Fibroblast of lung (primary cell): ENCODE measurements around the gene CATSPERZ. TPM values are rescaled to one million over a fixed set of nuclear protein-coding genes. Genes with fewer than 3 reads are reported as not detected.
A peak's percentile ranks its signal among the peaks of the same experiment; 100 is the strongest.

Source experiments
- DNase-seq, 2 donors: peaks; one replicate each; pipeline versions ENCODE4 v3.0.0 to v3.0.0-alpha.2; 2010; ENCODE audit warnings: low read depth in 2 of 2
- H2AFZ ChIP-seq: 2 replicates; pipeline ENCODE4 v1.5.1; 2012; ENCODE audit warnings: low read length, control low read depth, inconsistent platforms
- H3K27ac ChIP-seq: 2 replicates; pipeline ENCODE4 v1.5.1; 2011; ENCODE audit warnings: low read length, control low read depth; ENCODE audit not compliant: insufficient read depth
- H3K27me3 ChIP-seq: 2 replicates; pipeline ENCODE4 v1.5.1; 2011; ENCODE audit warnings: mild to moderate bottlenecking, low read length; ENCODE audit not compliant: control insufficient read depth, insufficient read depth
- H3K36me3 ChIP-seq: 2 replicates; pipeline ENCODE4 v1.5.1; 2011; ENCODE audit warnings: low read length; ENCODE audit not compliant: control insufficient read depth, insufficient read depth
- H3K4me1 ChIP-seq: 2 replicates; pipeline ENCODE4 v1.5.1; 2011; ENCODE audit warnings: low read length; ENCODE audit not compliant: control insufficient read depth, insufficient read depth; ENCODE audit errors: extremely low read depth
- H3K4me2 ChIP-seq: 2 replicates; pipeline ENCODE4 v1.5.1; 2011; ENCODE audit warnings: low read length, control low read depth; ENCODE audit not compliant: insufficient read depth; ENCODE audit errors: extremely low read depth
- H3K4me3 ChIP-seq, 4 experiments: fragments of 200-600 bp in 1 of 4; sonication (generic) in 1 of 4; replicated peaks in 1 of 4; 2 replicates each; pipeline ENCODE4 v1.5.1; 2011 to 2016; ENCODE audit warnings: low read length in 4 of 4, low read depth in 3 of 4, mild to moderate bottlenecking in 3 of 4, control low read depth in 2 of 4, inconsistent platforms in 1 of 4, mixed read lengths in 1 of 4; ENCODE audit not compliant: insufficient read depth in 1 of 4; ENCODE audit errors: control extremely low read depth in 1 of 4
- H3K79me2 ChIP-seq: 2 replicates; pipeline ENCODE4 v1.5.1; 2012; ENCODE audit warnings: mild to moderate bottlenecking, low read length, inconsistent platforms; ENCODE audit not compliant: control insufficient read depth, insufficient read depth
- H3K9ac ChIP-seq: 2 replicates; pipeline ENCODE4 v1.5.1; 2011; ENCODE audit warnings: mild to moderate bottlenecking, low read length, control low read depth; ENCODE audit not compliant: insufficient read depth
- H3K9me3 ChIP-seq: 2 replicates; pipeline ENCODE4 v1.5.1; 2012; ENCODE audit warnings: low read depth, low read length; ENCODE audit not compliant: control insufficient read depth, insufficient read depth
- H4K20me1 ChIP-seq: 2 replicates; pipeline ENCODE4 v1.5.1; 2011; ENCODE audit warnings: low read length; ENCODE audit not compliant: control insufficient read depth, insufficient read depth; ENCODE audit errors: extremely low read depth
- EZH2 ChIP-seq: IDR thresholded peaks from 2 replicates; pipeline ENCODE4 v1.5.1; 2012; ENCODE audit warnings: low read length, control low read depth, mild to moderate bottlenecking; ENCODE audit errors: missing control alignments
- polyA plus RNA-seq, 2 donors: library from polyadenylated mRNA; depleted of rRNA in 1 of 2; stranded (reverse) in 1 of 2; unstranded in 1 of 2; fragments of >200 nt; gene quantifications; 2 replicates each; pipeline ENCODE4 v1.2.1, GENCODE V29; 2011 to 2012; ENCODE audit warnings: missing spikeins in 1 of 2
- total RNA-seq: library from RNA; depleted of rRNA; stranded (reverse); fragments of >200 nt; gene quantifications from 2 replicates; pipeline ENCODE4 v1.2.1, GENCODE V29; 2014
- TF ChIP-seq, protein P1 (sequence below), 2 donors: IDR thresholded peaks in 1 of 2; conservative IDR thresholded peaks in 1 of 2; 1 replicate in 1 of 2; 2 replicates in 1 of 2; pipeline ENCODE4 v1.5.1; 2011 to 2012; ENCODE audit warnings: low read length in 2 of 2, control low read depth in 1 of 2, inconsistent platforms in 1 of 2, low read depth in 1 of 2, mild to moderate bottlenecking in 1 of 2

Gene CATSPERZ
- total and polyA plus RNA-seq, 2 donors (not counting 1 experiment from before 2014, with no cell fraction given), result 0.33 TPM; not detected in 1

DNA sequence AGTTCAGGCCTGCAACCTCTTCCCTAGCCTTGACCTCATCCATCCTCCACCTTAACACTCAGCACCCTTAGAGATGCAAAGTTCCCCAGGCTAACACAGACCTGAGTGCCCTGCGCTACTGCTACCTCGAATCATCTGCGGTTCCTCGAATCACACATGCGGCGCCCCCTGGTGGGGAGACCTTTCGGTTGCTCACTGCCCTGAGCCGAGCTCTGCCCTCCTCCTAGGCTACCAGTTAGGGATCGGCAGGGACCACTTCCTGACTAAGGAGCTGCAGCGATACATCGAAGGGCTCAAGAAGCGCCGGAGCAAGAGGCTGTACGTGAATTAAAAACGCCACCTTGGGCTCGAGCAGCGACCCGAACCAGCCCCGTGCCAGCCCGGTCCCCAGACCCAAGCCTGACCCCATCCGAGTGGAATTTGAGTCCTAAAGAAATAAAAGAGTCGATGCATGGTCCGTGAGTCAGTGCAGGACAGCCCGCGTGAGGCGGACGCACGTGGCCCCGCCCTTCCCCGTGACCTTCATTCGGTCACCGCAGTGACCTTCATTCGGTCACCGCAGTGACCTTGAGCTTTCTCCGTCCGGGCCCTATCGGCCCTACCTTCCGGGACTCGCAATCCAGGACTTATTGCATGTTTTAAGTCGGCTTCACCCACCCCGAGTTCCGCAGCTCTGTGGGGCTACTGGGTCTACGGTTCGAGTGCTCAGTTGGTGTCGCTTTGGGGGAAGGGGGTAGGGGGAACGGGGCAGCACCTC lies 4.3 kb downstream of the CATSPERZ start:
- peaks cover 6% of the 10 kb centered on the region for H3K27me3 ChIP-seq

DNA sequence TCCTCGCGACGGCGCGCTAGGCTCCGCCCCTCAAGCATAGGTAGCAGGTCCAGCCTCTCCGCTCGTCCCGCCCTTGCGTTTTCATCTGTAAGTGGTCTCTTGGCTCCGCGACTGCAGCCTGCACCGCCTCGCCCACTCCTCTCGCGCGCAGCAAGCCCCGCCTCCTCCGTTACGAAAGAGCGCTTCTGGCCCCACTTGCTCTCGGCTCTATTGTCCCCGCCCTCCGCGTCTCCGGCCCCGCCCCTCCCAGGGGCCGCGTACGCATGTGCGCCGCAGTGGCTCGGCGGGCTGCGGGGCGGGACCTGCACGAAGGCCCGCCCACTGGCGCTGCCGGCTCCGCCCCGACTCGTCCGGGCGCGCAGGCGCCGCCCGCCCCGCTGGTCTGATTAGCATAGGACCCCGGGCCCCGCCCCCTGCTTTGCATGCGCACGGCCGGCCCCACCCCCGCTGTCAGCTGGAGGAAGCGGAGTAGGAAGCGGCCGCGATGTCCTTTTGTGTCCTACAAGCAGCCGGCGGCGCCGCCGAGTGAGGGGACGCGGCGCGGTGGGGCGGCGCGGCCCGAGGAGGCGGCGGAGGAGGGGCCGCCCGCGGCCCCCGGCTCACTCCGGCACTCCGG lies 5.0 kb downstream of the CATSPERZ start, which contains the start of gene ESRRA:
ESRRA (plus strand) TSS at position 450 of the 616 bp plus-strand sequence. CDS start 1,656 bp downstream, outside the sequence.
- Histone ChIP-seq H3K4me3 (peak within 1 kb of the TSS; percentile 67 to 76 (median 72)), H2AFZ (peak within 1 kb of the TSS; percentile 48), H3K4me1 (peaks cover 10% of the 10 kb centered on the region), H3K79me2 (peaks cover 3% of the 10 kb centered on the region), H3K27ac (peak within 1 kb of the TSS; percentile 87), H4K20me1 (no peaks in the 10 kb centered on the region), H3K9me3 (no peaks in the 10 kb centered on the region), H3K27me3 (no peaks in the 10 kb centered on the region), H3K4me2 (peak within 1 kb of the TSS; percentile 91), H3K9ac (peak within 1 kb of the TSS; percentile 55), H3K36me3 (peaks cover 2% of the 10 kb centered on the region)
- TF ChIP-seq, protein P1, sequence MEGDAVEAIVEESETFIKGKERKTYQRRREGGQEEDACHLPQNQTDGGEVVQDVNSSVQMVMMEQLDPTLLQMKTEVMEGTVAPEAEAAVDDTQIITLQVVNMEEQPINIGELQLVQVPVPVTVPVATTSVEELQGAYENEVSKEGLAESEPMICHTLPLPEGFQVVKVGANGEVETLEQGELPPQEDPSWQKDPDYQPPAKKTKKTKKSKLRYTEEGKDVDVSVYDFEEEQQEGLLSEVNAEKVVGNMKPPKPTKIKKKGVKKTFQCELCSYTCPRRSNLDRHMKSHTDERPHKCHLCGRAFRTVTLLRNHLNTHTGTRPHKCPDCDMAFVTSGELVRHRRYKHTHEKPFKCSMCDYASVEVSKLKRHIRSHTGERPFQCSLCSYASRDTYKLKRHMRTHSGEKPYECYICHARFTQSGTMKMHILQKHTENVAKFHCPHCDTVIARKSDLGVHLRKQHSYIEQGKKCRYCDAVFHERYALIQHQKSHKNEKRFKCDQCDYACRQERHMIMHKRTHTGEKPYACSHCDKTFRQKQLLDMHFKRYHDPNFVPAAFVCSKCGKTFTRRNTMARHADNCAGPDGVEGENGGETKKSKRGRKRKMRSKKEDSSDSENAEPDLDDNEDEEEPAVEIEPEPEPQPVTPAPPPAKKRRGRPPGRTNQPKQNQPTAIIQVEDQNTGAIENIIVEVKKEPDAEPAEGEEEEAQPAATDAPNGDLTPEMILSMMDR (conservative IDR thresholded peaks at IDR 0.05 in 1 of 2, IDR thresholded peaks at IDR 0.05 in 1 of 2; ENCODE audit: low read depth in 1 of 2, low read length in 2 of 2), result no peak
- no peak for TF ChIP-seq EZH2
- peak; percentile 94 to 97 for DNase-seq

More for the DNA sequence above, 4.3 kb downstream of the CATSPERZ start:
- DNase-seq, result peak; percentile 78 to 90
- Histone ChIP-seq H3K9ac (peak overlapping the region; percentile 55), H3K4me1 (peaks cover 10% of the 10 kb centered on the region), H3K4me2 (peak overlapping the region; percentile 77), H3K4me3 (peak overlapping the region; percentile 41 to 76 (median 65)), H3K27ac (peak overlapping the region; percentile 87), H3K36me3 (peaks cover 2% of the 10 kb centered on the region), H3K79me2 (peaks cover 3% of the 10 kb centered on the region), H2AFZ (peak overlapping the region; percentile 48), H4K20me1 (no peaks in the 10 kb centered on the region), H3K9me3 (no peaks in the 10 kb centered on the region)
- no peak for TF ChIP-seq EZH2
- TF ChIP-seq, protein P1 (conservative IDR thresholded peaks at IDR 0.05 in 1 of 2, IDR thresholded peaks at IDR 0.05 in 1 of 2; ENCODE audit: low read depth in 1 of 2, low read length in 2 of 2), result peak; percentile 81 to 84
